Measurements from ENCODE around the gene ABCG1.

Gene ABCG1

GRCh38 chr21:42282021-42282420 is 63.1 kb downstream of the ABCG1 start:
- Histone ChIP-seq H3K4me3 (ENCODE audit: low read depth in 1 of 2, low read length in 2 of 2) (no peak overlapping the region), H3K36me3 (ENCODE audit: insufficient read depth, low read length) (peaks cover 50% of the 10 kb centered on the region), H3K27me3 (ENCODE audit: control insufficient read depth in 1 of 2, insufficient read depth in 2 of 2, low read length in 2 of 2) (no peaks in the 10 kb centered on the region), H3K27ac (ENCODE audit: low read depth, low read length) (no peak overlapping the region), H3K4me1 (ENCODE audit: insufficient read depth, low read length) (no peaks in the 10 kb centered on the region), H3K9ac (ENCODE audit: low read length) (no peak overlapping the region), H3K9me3 (ENCODE audit: low read length) (no peaks in the 10 kb centered on the region)

- Histone ChIP-seq H3K9ac (ENCODE audit: low read length) (no peak overlapping the region), H3K36me3 (ENCODE audit: insufficient read depth, low read length) (peaks cover 50% of the 10 kb centered on the region), H3K9me3 (ENCODE audit: low read length) (no peaks in the 10 kb centered on the region), H3K27me3 (ENCODE audit: control insufficient read depth in 1 of 2, insufficient read depth in 2 of 2, low read length in 2 of 2) (no peaks in the 10 kb centered on the region), H3K4me3 (ENCODE audit: low read depth in 1 of 2, low read length in 2 of 2) (no peak overlapping the region), H3K27ac (ENCODE audit: low read depth, low read length) (no peak overlapping the region), H3K4me1 (ENCODE audit: insufficient read depth, low read length) (no peaks in the 10 kb centered on the region)
These were observed 63.8 kb downstream of the ABCG1 start for GRCh38 chr21:42282715-42283114.

GRCh38 chr21:42285569-42286245 is 66.8 kb downstream of the ABCG1 start:
- no peaks in the 10 kb centered on the region for H3K4me1 ChIP-seq (ENCODE audit: insufficient read depth, low read length)
- H3K36me3 ChIP-seq (ENCODE audit: insufficient read depth, low read length) = peaks cover 54% of the 10 kb centered on the region
- no peaks in the 10 kb centered on the region for H3K9me3 ChIP-seq (ENCODE audit: low read length)
- no peak overlapping the region for H3K9ac ChIP-seq (ENCODE audit: low read length)
- no peak overlapping the region for H3K4me3 ChIP-seq (ENCODE audit: low read depth in 1 of 2, low read length in 2 of 2)
- H3K27me3 ChIP-seq (ENCODE audit: control insufficient read depth in 1 of 2, insufficient read depth in 2 of 2, low read length in 2 of 2) = no peaks in the 10 kb centered on the region
- no peak overlapping the region for H3K27ac ChIP-seq (ENCODE audit: low read depth, low read length)

GRCh38 chr21:42286416-42286815 is 67.5 kb downstream of the ABCG1 start:
- Histone ChIP-seq H3K27me3 (ENCODE audit: control insufficient read depth in 1 of 2, insufficient read depth in 2 of 2, low read length in 2 of 2) (no peaks in the 10 kb centered on the region), H3K4me1 (ENCODE audit: insufficient read depth, low read length) (no peaks in the 10 kb centered on the region), H3K36me3 (ENCODE audit: insufficient read depth, low read length) (peaks cover 61% of the 10 kb centered on the region), H3K9me3 (ENCODE audit: low read length) (no peaks in the 10 kb centered on the region), H3K9ac (ENCODE audit: low read length) (no peak overlapping the region), H3K4me3 (ENCODE audit: low read depth in 1 of 2, low read length in 2 of 2) (no peak overlapping the region), H3K27ac (ENCODE audit: low read depth, low read length) (no peak overlapping the region)

- H3K4me3 ChIP-seq (ENCODE audit: low read depth in 1 of 2, low read length in 2 of 2) = no peak overlapping the region
- H3K27me3 ChIP-seq (ENCODE audit: control insufficient read depth in 1 of 2, insufficient read depth in 2 of 2, low read length in 2 of 2) = no peaks in the 10 kb centered on the region
- no peaks in the 10 kb centered on the region for H3K4me1 ChIP-seq (ENCODE audit: insufficient read depth, low read length)
- H3K36me3 ChIP-seq (ENCODE audit: insufficient read depth, low read length) = peaks cover 61% of the 10 kb centered on the region
- no peaks in the 10 kb centered on the region for H3K9me3 ChIP-seq (ENCODE audit: low read length)
- H3K27ac ChIP-seq (ENCODE audit: low read depth, low read length) = no peak overlapping the region
- H3K9ac ChIP-seq (ENCODE audit: low read length) = no peak overlapping the region
These were observed 68.5 kb downstream of the ABCG1 start for GRCh38 chr21:42287193-42288083.

GRCh38 chr21:42288962-42289361 is 70.0 kb downstream of the ABCG1 start:
- Histone ChIP-seq H3K4me3 (ENCODE audit: low read depth in 1 of 2, low read length in 2 of 2) (no peak overlapping the region), H3K36me3 (ENCODE audit: insufficient read depth, low read length) (peaks cover 58% of the 10 kb centered on the region), H3K4me1 (ENCODE audit: insufficient read depth, low read length) (no peaks in the 10 kb centered on the region), H3K27me3 (ENCODE audit: control insufficient read depth in 1 of 2, insufficient read depth in 2 of 2, low read length in 2 of 2) (no peaks in the 10 kb centered on the region), H3K27ac (ENCODE audit: low read depth, low read length) (no peak overlapping the region), H3K9me3 (ENCODE audit: low read length) (no peaks in the 10 kb centered on the region), H3K9ac (ENCODE audit: low read length) (no peak overlapping the region)

- H3K9ac ChIP-seq (ENCODE audit: low read length) = no peak overlapping the region
- no peak overlapping the region for H3K4me3 ChIP-seq (ENCODE audit: low read depth in 1 of 2, low read length in 2 of 2)
- H3K4me1 ChIP-seq (ENCODE audit: insufficient read depth, low read length) = no peaks in the 10 kb centered on the region
- no peaks in the 10 kb centered on the region for H3K27me3 ChIP-seq (ENCODE audit: control insufficient read depth in 1 of 2, insufficient read depth in 2 of 2, low read length in 2 of 2)
- peaks cover 58% of the 10 kb centered on the region for H3K36me3 ChIP-seq (ENCODE audit: insufficient read depth, low read length)
- no peaks in the 10 kb centered on the region for H3K9me3 ChIP-seq (ENCODE audit: low read length)
- H3K27ac ChIP-seq (ENCODE audit: low read depth, low read length) = no peak overlapping the region
These were observed 71.0 kb downstream of the ABCG1 start for GRCh38 chr21:42289926-42290325.

- Histone ChIP-seq H3K9me3 (ENCODE audit: low read length) (no peaks in the 10 kb centered on the region), H3K27me3 (ENCODE audit: control insufficient read depth in 1 of 2, insufficient read depth in 2 of 2, low read length in 2 of 2) (no peaks in the 10 kb centered on the region), H3K4me3 (ENCODE audit: low read depth in 1 of 2, low read length in 2 of 2) (no peak overlapping the region), H3K9ac (ENCODE audit: low read length) (no peak overlapping the region), H3K4me1 (ENCODE audit: insufficient read depth, low read length) (no peaks in the 10 kb centered on the region), H3K36me3 (ENCODE audit: insufficient read depth, low read length) (peaks cover 61% of the 10 kb centered on the region), H3K27ac (ENCODE audit: low read depth, low read length) (no peak overlapping the region)
These were observed 71.6 kb downstream of the ABCG1 start for GRCh38 chr21:42290505-42290904.

- no peak overlapping the region for H3K4me3 ChIP-seq (ENCODE audit: low read depth in 1 of 2, low read length in 2 of 2)
- no peaks in the 10 kb centered on the region for H3K9me3 ChIP-seq (ENCODE audit: low read length)
- no peak overlapping the region for H3K9ac ChIP-seq (ENCODE audit: low read length)
- H3K27me3 ChIP-seq (ENCODE audit: control insufficient read depth in 1 of 2, insufficient read depth in 2 of 2, low read length in 2 of 2) = no peaks in the 10 kb centered on the region
- H3K27ac ChIP-seq (ENCODE audit: low read depth, low read length) = no peak overlapping the region
- H3K36me3 ChIP-seq (ENCODE audit: insufficient read depth, low read length) = peaks cover 61% of the 10 kb centered on the region
- H3K4me1 ChIP-seq (ENCODE audit: insufficient read depth, low read length) = no peaks in the 10 kb centered on the region
These were observed 72.2 kb downstream of the ABCG1 start for GRCh38 chr21:42291003-42291750.

- Histone ChIP-seq H3K4me1 (ENCODE audit: insufficient read depth, low read length) (no peaks in the 10 kb centered on the region), H3K9ac (ENCODE audit: low read length) (no peak overlapping the region), H3K27ac (ENCODE audit: low read depth, low read length) (no peak overlapping the region), H3K9me3 (ENCODE audit: low read length) (no peaks in the 10 kb centered on the region), H3K27me3 (ENCODE audit: control insufficient read depth in 1 of 2, insufficient read depth in 2 of 2, low read length in 2 of 2) (no peaks in the 10 kb centered on the region), H3K36me3 (ENCODE audit: insufficient read depth, low read length) (peaks cover 58% of the 10 kb centered on the region), H3K4me3 (ENCODE audit: low read depth in 1 of 2, low read length in 2 of 2) (no peak overlapping the region)
These were observed 73.0 kb downstream of the ABCG1 start for GRCh38 chr21:42291751-42292562.

All from muscle layer of colon (tissue), 2 donors.